DMS114 treated with DMSO at 0.1 percent for 48 hours (cell line): ENCODE results near the gene CCDC126.
"Not testable (repeated sequence)": the region's sequence is repeated elsewhere in the genome, so short reads cannot be mapped to it uniquely, and the experiment has no call there.

ENCODE experiments used
- DNase-seq: peaks from one replicate; lab custom pipeline; 2025; ENCODE audit not compliant: unreplicated experiment; lab: John Stamatoyannopoulos, UW

Gene CCDC126

GRCh38 chr7:23622506-23622925, 25.3 kb downstream of the CCDC126 start:
- DNase-seq = no peak

GRCh38 chr7:23628370-23628769, 31.2 kb downstream of the CCDC126 start:
- DNase-seq = no peak

DNA sequence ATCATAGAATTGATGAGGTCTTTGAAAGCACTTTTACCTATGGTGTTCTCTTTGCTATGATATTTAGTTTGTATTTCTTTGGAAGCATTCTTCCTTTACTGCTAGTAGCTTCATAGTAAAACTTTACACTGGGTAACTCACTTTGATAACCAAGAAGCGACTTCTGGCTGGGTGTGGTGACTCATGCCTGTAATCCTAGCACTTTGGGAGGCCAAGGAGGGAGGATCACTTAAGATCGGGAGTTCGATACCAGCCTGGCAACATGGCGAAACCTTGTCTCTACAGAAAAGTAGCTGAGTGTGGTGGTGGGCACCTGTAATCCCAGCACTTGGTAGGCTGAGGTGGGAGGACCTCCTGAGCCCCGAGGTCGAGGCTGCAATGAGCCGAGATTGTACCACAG, 36.2 kb downstream of the CCDC126 start:
- DNase-seq = no peak

GRCh38 chr7:23645822-23646221, 48.6 kb downstream of the CCDC126 start:
- DNase-seq = no peak

GRCh38 chr7:23653942-23654341, 56.8 kb downstream of the CCDC126 start:
- DNase-seq = no peak

DNA sequence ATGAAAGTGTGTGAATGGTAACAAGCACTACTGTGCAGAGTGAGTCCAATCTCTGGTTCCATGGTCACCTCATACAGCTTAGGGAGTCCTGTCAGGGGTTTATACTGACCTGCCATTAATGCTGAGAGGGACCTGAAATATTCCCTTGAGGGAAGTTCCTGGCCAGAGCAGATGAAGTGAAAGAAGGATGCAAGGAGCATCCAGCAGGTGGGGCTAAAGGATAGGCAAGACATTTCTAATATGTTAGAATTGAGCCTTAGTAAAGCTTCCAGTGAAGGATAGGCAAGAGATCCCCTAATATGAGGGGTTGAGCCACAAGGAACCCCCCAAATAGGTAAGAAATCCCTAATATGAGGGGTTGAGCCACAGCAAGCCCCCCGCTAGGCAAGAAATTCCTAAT, 57.3 kb downstream of the CCDC126 start:
- DNase-seq = no peak

GRCh38 chr7:23655433-23655832, 58.3 kb downstream of the CCDC126 start:
- DNase-seq = no peak

GRCh38 chr7:23658831-23659427, 61.7 kb downstream of the CCDC126 start:
- no peak for DNase-seq

DNA sequence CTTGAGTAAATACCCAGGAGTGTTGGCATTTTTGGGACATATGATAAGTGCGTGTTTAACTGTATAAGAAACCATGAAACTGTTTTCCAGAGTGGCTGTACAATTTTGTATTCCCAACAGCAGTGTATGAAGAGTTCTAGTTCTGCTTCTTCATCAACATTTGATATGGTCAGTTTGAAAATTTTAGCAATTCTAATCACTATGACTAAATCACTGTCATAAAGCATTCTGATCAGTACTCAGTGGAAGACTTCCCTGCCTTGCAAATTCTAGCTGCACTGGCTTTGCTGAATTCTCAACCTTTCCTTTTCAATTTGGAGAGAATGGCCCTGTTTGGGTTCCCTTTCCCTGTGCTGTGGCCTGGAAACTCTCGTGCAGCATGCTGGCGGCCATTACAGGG, 64.2 kb downstream of the CCDC126 start:
- no peak for DNase-seq

DNA sequence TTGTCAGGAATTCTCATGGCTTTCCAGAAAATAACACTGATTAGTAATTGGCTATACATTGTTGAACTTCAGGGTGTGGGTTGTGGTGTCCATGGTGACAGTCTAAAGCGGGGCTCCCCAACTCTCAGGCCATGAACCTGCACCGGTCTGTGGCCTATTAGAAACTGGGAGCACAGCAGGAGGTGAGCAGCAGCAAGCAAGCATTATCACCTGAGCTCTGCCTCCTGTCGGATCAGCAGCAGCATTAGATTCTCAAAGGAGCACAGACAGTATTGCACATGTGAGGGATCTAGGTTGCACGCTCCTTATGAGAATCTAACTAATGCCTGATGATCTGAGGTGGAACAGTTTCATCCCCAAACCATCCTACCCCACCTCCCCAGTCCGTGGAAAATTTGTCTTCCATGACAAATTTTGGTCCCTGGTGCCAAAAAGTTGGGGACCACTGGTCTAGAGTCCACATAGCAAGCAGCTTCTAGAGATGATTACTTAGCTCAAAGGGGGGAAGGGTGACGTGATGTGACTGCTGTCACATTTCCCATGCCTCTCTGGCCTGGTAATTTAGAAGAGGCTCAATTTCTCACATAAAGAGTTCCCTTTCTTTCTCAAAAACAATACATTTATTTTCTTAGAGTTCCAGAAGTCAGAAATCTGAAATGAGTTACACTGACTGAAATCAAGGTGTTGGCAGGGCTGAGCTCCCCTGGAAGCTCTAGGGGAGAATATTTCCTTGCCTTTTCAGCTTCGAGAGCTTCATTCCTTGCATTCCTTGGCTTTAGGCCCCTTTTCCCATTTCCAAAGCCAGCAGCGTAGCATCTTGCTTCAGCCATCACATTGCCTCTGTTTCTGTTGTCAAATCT, 65.2 kb downstream of the CCDC126 start:
- no peak for DNase-seq

DNA sequence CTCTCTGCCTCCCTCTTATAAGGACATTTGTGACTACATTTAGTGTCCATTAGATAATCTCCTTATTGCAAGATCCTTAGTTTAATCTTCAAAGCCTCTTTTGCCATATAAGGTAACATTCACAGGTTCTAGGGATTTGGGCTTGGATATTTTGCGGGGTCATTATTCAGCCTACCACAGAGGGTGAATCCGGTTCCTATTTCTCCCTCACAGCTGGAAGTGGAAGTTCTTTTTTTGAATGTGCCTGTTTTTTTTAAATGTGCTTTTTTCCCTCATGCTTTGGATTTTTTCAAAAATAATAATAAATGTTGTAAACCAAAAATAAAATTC, 65.8 kb downstream of the CCDC126 start:
- DNase-seq = no peak

DNA sequence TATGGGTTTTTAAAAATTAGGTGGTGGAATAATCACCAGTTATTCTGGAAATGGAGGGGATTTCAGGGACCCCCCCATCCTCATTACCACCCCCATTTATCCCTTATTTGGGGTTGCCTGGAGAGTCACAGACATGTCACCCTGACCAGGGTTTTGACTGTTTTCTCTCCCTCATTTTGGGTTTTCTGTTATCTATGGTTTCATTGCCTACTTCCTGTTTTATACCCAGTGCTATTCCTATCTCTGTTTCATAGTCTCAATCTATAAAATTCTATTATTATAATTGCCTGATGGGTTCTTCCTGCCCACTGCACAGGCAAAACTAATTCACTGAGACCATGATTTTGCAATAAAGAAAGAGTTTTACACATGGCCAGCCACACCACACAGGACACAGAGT, 66.9 kb downstream of the CCDC126 start:
- DNase-seq = no peak

DNA sequence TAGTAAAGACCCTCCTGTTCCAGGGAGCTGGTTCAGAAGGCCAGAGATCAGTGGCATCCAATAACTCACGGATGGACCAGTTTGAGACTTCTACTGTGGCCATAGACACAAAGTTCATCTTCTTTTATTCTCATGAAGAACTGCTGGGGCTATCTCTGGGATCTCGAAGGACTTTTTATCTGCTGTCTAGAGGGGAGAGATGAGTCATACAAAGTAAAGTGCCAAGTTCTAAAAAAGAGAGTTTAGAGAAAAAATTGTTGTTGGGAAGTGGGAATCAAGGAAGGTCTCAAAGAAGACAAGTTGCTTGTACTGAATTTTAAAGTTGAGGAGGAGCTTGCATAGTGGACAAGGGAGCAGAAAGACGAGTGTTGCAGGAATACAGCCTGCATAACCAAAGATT, 74.9 kb downstream of the CCDC126 start:
- DNase-seq = no peak

GRCh38 chr7:23679898-23680413, 82.8 kb downstream of the CCDC126 start, which contains the start of gene FAM221A:
Gene FAM221A, plus strand, starts transcription at chr7:23680199. Its CDS starts 20 bp downstream, at chr7:23680219.
- peak; percentile 75 for DNase-seq

- DNase-seq = peak; percentile 14
Measured at GRCh38 chr7:23680414-23681405, 83.5 kb downstream of the CCDC126 start.

DNA sequence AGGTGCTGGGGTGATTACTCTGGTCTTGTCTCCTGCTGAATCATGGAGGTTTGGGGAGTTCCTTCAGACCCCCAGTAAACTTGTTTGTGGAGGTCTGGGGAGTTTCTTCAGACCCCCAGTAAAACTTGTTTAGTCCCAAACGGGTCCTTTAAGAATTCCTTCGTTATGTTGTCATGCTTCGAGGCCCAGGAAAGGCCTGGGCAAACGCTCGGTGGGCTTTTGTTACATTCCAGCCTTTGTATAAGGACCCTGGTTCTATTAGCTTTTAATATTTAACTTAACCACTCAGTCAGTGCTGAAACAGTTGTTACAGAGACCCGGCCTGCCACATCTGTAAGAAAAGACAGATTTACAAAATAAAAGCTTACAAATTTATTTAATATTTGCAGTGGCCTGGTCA, 86.9 kb downstream of the CCDC126 start:
- not testable (repeated sequence) for DNase-seq

DNA sequence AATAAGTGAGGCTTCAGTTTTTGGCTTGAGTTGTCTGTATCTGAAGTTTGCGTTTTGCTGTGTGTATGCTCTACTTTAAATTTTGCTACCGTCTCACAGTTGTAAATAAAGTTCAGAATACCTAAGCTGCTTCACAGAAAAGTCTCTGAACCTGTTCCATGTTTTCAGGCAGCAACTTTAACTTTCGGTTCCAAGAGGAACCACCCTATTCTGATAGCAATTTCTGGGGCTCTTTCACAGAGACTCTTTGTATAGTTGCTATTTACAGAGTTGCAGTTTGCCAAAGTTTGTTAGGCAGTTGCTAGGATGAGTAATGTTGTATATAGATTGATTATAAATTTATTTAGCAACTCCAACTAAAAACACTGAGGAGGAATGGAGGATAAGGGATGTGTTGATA, 88.5 kb downstream of the CCDC126 start:
- no peak for DNase-seq

GRCh38 chr7:23687011-23687410, 89.8 kb downstream of the CCDC126 start:
- DNase-seq = no peak

- DNase-seq = no peak
Measured at GRCh38 chr7:23689165-23689564, 92.0 kb downstream of the CCDC126 start.

GRCh38 chr7:23691320-23691719, 94.1 kb downstream of the CCDC126 start:
- no peak for DNase-seq

GRCh38 chr7:23693224-23693623, 96.0 kb downstream of the CCDC126 start:
- DNase-seq = no peak
